Endothelial cell of umbilical vein (primary cell): ENCODE results near the gene TUBGCP2.

Source experiments
- CTCF ChIP-seq, 2 donors: IDR thresholded peaks; 1 replicate in 1 of 2; 2 replicates in 1 of 2; pipeline ENCODE4 v1.5.1; 2011; ENCODE audit warnings: low read length in 2 of 2, mild to moderate bottlenecking in 2 of 2, moderate library complexity in 2 of 2, control low read depth in 1 of 2, inconsistent platforms in 1 of 2, low read depth in 1 of 2; ENCODE audit not compliant: insufficient read depth in 1 of 2; ENCODE audit errors: extremely low read depth in 1 of 2
- FOS ChIP-seq: IDR thresholded peaks from 2 replicates; pipeline ENCODE4 v1.6.1; 2011; ENCODE audit warnings: mild to moderate bottlenecking, low read length, moderate library complexity, borderline replicate concordance; ENCODE audit not compliant: insufficient read depth
- MYC ChIP-seq: IDR thresholded peaks from one replicate; pipeline ENCODE4 v1.6.1; 2011; ENCODE audit warnings: mild to moderate bottlenecking, low read depth, low read length
- POLR2A ChIP-seq: IDR thresholded peaks from 2 replicates; pipeline ENCODE4 v1.6.1; 2012; ENCODE audit warnings: low read depth, mild to moderate bottlenecking, control low read depth, low read length

GRCh38 chr10:133276435-133277201 is 32.1 kb downstream of the TUBGCP2 start, which contains the start of gene ADAM8:
- TF ChIP-seq CTCF (IDR thresholded peaks at IDR 0.05; ENCODE audit: extremely low read depth in 1 of 2, insufficient read depth in 1 of 2, low read depth in 1 of 2, low read length in 2 of 2) (no peak), POLR2A (no peak), FOS (no peak), MYC (no peak)
